Measurements from ENCODE around the gene PDGFA.

Gene PDGFA

DNA sequence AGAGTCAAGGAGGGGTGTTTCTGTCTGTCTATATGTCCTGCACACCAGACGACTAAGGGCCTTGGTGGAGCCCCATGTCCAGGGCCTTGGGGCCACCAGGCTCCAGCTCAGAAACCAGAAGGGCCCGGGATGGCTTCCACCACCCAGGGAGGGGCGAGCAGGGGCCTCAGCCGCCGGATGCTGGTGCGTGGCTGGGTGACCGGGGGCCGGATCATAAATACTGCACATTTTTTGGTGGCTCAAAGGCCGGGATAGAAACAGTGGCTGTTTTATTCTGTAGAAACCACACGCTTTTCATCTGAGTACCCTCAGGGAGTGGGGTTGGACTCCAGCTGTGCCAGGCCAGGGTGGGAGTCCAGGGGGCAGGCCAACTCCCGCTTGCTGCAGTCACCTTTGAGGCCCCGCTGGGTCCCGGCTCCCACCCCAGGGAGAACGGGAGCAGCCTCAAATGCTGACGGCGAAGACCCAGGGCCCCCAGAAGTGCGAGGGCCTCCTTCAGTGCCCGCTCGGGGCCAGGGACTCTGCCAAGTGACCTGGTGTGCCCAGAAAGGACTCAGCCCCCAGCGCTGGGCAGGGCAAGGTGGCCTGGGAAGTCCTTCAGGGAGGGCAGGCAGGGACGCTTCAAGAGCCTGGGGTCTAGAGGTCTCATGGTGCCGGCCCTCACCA, 28.2 kb downstream of the PDGFA start:
- no peak for DNase-seq (ENCODE audit: low spot score)

DNA sequence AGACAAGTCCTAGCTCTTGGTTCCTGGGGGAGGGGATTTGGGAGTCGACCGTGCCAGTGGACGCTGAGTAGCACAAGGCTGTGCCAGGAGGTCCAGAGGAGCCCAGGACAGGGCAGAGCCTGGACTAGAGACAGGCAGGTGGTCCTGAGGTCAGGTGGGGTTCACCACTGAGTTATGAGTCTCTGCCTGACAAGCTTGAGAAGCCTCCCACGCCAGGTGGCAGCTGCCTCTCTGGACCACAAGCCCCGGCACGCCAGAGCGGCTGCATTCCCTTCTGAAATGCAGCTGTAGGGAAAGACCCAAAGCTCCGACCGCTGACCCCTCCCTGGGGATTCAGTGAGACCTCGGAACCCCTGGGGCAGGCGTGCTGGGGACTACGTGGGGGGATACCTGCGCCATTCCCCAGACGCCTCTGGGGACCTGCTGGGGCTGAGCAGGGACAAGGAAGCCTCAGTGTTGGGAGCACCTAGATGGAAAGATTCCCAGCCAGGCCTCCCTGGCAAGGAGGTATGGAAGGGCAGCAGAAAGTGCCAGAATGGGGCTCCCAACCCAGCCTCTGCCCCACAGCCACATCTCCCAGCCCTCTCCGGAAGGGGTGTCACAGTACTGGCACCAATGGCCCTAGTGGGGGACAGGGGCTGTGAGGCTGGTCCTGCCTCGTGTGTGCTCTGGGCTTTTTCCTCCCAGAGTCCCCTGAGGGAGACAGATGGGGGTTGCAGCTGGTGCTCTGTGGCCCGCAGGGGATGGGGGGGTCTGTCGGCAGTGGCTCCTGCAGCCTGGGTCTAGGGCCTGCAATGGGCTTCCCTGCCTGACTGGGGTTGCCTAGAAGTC, 29.0 kb downstream of the PDGFA start:
- no peak for DNase-seq (ENCODE audit: low spot score)

DNA sequence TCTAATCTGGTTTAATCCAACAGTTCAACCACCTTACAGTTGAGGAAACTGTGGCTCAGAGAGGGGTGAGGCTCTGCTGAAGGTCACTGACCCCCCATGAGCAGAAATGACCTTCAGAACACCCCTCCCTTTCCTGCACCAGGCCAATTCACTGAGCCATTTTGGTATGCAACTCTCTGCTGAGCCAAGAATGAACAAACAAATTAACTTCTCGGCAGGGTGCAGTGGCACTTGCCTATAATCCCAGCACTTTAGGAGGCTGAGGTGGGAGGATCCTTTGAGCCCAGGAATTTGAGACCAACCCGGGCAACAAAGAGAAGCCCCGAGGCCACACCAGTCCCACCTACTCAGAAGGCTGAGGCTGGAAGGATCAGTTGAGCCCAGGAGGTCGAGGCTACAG, 29.8 kb downstream of the PDGFA start:
- no peak for DNase-seq (ENCODE audit: low spot score)

DNA sequence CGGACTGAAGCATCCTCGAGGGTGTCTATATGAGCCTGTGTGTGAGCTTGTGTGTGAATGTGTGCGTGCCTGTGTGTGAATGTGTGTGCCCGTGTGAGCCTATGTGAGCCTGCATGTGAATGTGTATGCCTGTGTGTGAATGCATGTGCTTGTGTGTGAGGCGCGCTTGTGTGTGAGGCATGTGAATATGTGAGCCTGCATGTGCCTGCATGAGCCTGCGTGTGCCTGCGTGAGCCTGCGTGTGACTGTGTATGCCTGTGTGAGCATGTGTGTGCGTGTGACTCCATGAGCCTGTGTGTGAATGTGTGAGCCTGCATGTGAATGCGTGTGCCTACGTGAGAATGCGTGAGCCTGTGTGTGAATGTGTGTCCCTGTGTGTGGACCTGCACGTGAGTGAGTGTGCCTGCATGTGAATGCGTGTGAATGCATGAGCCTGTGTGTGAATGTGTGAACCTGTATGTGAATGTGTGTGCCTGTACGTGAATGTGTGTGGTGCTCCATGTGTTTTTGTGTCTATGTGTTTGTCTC, 33.4 kb downstream of the PDGFA start:
- DNase-seq (ENCODE audit: low spot score): no peak

DNA sequence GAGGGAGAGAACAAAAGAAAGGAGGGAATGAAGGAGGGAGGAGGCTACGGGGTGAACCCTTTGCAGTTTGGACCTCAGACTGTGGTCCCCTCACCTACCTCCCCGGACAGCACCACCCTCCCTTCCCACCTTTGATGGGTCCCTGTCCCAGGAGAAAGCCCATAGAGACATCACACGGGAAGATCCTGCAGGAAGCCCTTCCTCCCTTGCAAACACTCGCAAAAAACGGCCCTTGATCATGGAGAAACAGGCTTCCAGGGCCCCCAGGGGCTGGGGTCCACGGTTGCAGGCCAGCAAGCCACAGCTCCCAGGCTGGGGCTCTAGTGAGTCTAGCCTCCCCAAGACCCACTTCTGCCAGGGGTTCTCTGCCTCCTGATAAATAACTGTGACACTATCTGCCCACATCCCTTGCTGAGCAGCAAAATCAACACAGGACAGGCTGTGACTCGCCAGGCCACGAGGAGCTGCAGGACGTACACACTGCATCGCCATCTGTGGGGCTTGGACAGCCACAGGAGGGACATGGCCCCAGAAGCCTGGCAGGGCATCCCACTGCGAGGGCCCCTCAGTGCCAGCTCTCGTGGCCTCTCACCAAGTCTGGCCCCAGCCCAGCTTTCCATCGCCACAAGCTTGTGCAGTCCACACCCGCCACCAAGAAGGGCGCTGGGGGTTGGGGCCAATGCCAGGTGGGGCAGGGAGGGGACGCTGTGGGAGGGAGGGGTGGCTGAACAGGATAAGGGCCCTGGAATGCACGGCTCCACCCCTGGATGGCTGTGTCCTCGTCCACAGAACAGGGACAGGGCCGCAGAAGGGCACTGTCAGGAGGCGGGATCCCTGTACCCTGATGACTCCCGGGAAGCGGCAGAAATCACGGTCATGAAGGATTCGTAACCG, 34.2 kb downstream of the PDGFA start:
- no peak for DNase-seq (ENCODE audit: low spot score)

DNA sequence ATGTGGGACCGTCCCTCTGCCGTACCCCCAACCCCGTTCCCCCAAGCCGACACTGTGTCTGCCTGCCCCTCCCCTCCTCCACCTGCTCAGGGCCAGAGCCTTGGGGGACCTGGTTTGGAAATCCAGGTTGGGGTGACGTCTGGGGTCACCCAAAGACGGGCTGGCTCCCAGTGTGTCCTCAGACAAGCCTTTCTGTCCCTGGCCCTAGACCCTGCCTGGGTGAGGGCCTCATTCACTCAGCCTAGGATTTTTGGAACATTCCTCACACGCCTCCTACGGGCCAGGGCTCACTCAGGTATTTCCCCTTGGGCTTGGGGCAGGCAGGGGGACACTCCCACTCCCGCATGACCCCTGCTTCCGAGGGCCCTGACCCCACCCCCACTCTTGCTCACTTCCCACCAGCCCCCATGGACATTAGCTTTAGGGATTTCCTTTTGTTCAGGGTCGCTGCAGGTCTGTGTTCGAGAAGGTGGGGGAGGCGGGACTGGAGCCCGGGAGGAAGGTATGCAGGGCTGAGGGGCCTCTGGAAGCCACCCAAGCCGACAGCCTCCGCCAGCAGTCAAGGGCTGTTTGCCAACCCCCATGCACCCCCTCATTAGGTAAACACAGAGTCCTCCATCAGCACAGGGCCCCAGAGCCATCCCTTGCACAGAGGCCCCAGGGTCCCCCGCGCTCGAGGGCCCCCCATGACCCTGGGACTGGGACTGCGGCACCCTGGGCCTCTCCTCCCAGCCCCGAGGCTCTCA, 35.1 kb downstream of the PDGFA start:
- no peak for DNase-seq (ENCODE audit: low spot score)

DNA sequence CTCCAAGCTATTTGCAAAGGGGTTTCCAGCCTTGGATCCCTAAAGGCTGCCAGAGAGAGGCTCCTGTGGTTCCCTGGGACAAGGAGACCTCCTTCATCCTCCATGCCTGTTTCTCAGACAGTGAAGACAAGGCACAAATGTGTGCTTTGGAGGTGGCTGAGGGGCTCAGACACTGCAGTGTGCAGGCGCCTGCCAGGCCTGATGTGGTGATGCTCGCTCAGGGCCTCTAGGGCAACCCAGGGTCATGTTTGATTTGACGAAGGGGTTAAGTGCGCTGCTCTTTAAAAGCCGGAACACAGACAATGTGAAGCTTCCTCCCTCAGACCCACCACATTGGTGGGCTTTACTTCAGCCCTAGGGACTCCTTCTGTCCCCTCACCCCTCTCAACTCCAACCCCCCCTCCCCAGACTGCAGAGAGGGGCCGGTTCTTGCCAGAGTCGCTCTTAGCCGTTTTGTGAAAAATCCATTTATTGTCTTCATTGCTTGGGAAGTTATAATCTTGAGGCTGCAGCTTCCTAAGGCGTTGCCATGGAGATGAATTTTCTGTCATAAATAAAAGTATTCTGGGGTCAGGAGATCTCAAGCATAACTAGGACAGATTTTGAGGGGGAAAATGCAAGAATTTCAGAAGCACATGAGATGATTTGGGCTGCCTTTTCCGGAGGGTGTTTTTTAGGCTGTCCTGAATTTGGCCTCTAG, 35.8 kb downstream of the PDGFA start:
- DNase-seq (ENCODE audit: low spot score): no peak

DNA sequence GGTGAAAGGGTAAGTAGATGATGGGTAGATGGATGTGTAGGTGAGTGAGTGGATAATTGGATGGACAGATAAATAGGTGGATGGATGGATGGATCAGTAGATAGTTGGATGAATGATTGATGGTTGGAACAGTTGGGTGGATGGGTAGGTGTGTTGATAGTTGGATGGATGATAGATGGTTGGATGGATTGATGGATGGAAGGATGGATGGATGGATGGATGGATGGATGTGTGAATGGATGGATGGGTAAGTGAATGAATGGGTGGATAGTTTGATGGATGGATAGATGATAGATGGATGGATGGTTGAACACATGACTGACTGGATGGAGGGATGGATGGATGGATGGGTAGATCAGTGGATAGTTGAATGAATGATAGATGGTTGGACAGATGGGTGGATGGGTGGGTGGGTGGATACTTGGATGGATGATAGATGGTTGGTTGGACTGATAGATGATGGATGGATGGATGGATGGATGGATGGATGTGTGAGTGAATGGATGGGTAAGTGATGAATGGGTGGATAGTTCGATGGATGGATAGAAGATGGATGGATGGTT, 37.0 kb downstream of the PDGFA start:
- no peak for DNase-seq (ENCODE audit: low spot score)

DNA sequence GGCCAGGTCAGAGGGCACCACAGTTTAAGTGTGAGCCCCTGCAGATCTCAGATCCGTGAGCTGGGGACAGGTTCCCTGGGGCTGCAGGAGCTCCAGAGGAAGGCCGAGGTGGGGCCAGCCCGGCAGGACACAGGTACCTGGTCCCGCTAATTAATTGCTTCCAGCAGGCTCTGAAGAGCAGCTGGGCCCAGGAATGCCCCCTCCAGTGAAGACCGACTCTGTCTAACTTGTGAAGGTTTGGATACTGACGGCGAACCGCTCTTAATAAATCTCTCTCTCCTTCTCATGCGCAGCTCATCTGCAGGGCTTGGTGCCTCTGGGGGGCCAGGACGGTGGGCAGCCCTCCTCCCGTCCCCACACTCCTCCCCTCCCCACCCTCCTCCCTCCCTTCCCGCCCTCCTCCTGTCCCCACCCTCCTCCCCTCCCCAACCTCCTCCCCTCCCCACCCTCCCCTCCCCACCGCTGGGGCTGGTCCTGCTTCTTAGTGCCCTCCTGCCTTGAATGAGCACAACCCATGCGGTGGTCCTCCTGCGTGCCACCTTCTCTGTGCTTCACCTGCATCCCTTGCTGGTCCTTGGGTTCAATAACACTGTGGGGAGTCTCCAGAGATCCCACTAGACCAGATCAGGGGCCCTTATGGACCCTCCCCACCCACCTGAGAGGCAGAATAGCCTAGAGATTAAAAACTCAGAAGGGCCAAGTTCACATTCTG, 38.3 kb downstream of the PDGFA start:
- no peak for DNase-seq (ENCODE audit: low spot score)

DNA sequence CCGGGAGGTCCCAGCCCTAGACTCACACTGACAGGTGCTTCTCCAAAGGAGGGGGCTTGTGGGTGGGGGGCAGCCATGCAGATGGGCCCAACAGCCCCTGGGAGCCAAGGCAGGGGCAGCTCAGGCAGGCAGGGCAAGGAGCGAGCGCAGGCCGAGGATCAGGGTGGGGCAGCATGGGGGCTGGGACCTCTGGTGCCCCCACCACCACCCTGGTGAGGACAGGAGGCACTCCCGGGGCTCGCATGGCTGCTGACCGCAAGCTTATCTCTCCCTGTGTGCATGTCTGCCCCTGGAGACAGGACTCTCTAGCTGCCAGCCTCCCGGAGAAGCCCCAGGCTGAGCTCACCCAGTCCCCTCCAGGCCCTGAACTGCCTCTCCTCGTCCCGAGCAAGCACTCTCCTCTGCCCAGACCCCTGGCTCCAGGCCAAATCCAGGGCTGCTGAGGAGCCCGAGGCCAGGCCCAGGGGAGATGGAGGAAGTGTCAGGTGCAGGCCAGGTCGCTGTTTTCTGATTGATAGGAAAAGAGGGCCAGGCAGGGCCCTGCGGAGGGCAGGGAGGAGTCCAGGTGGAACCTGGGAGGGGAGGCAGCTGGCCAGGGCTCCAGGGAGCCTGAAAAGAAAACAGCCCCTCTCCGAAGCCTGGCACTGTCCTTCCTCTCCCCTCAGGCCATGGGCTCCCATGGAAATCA, 39.0 kb downstream of the PDGFA start:
- DNase-seq (ENCODE audit: low spot score): no peak

DNA sequence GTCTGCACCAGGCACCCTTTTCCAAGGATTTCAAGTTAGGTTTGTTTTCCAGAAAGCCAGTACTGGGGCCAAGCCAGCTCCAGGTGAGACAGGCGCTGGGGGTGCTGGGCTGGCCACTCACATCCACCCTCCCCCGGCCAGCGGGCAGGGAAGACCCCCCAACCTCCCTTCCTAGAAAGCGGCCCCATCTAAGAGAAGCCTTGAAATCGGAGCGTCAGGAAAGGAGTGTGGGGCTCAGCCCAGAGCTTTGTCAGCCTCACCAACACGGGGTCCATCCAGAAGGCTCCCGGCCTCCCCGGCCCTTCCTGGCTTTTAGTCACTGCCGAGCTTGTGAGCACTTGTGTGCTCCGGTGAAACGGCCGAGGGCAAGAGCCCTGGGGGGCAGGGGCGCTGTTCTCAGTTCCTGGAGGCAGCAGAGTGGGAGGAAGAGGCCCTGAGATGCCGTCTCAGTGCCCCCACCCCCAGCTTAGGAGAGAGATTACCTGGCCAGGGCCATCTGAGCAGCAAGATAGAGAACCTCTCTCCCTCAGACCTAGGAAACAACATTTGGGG, 39.6 kb downstream of the PDGFA start:
- no peak for DNase-seq (ENCODE audit: low spot score)

DNA sequence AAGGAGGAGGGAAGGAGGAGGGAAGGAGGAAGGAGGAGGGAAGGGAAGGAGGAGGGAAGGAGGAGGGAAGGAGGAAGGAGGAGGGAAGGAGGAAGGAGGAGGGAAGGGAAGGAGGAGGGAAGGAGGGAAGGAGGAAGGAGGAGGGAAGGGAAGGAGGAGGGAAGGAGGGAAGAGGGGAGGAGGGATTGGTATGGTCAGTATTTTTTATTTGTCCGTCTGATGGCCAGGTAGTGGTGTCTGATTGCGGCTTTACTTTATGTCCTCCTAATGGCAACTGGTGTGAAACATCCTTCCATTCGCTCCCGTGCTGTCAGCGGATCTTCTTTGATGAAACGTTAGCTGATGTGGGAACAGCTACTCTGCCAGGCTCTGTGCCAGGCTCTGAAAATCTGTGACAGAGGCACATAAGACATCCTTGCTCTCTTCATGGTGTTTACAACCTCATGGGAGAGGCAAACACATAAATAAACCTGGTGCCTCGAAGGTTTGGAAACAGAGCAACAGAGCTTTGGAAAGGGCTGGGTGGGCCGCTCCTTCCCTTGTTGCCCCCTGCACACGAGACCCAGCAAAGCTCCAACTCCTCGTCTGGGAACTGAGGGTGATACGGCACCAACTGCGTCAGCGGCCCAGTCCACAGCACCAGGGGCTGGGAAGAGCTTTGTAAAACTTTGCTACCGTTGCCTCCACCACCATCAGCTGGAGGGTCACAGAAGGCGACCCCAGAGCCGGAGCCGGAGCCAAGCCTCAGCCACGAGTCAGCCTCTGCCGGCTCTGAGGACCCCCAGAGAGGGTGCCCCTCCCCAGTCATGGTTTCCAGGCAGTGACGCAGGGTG, 40.3 kb downstream of the PDGFA start:
- DNase-seq (ENCODE audit: low spot score): no peak

DNA sequence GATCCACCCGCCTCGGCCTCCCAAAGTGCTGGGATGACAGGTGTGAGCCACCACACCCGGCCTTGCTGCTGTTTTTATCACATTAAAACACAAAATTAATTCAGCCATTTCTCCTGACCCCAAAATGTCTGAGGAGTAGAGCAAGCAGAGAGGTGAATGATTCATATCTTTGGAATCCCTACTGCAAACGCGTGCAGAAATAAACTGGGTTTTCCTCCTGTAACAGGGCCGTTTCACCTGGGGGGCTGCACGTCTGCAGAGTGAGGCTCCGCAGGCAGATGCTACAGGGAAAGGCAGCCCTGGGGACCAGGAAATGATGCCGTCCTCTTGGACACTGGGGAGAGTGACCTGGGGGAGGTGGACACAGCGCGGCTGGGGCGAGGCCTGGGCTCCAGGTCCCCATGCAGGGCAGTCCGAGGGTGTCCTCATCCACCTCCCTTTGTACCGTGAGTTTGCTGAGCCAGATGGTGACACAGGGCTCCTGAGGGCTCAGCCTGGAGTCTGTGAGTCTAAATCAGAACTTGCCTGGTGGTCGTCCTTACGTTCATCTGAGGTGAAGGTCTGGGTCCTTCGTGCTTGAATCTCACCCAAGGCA, 41.9 kb downstream of the PDGFA start:
- no peak for DNase-seq (ENCODE audit: low spot score)

DNA sequence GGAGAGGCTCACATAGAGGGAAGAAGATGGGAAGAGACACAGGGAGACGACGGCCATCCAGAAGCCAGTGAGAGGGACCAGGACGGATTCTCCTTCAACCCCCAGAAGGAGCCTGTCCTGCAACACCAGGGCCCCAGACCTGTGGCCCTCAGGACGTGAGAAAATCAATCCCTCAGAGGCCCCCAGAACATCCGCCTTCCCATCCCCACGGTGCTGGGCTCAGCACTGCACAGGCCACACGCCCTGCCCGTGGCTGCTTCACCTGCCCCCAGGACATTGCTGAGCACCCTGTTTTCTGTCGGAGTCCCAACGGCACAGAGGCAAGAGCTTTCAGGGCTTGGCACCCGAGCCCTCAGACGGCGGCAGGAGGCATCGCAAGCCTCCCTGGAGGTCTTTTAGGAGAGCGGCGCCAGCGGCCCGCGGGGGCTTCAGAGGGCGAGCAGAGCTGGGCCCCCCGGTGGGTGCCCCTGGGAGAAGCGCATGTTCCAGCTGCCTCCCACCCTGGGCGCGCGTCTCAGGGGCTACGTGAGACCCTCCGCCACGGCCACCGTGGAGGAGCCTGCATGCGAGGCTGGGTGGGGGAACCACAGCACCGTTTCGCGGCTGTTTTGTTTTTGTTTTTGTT, 42.8 kb downstream of the PDGFA start:
- no peak for DNase-seq (ENCODE audit: low spot score)

DNA sequence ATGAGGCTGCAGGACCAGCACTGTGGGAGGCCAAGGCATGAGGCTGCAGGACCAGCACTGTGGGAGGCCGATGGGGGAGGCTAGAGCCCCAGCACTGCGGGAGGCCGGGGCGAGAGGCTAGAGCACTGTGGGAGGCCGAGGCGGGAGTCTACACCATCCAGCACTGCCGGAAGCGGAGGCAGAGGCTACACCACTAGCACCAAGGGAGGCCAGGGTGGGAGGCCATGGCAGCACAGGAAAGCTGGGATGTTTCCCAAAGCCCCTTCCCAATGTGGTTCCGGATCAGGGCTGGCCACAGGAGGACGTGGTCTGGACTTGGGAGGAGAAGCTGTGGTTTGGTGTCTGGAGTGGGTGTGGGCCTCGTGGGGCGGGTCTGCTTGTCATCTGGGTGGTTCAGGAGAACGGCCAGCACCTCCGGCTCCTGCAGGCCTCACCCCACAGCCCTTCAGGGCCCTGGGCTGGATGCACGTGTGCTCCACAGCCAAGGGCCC, 43.6 kb downstream of the PDGFA start:
- DNase-seq (ENCODE audit: low spot score): no peak

DNA sequence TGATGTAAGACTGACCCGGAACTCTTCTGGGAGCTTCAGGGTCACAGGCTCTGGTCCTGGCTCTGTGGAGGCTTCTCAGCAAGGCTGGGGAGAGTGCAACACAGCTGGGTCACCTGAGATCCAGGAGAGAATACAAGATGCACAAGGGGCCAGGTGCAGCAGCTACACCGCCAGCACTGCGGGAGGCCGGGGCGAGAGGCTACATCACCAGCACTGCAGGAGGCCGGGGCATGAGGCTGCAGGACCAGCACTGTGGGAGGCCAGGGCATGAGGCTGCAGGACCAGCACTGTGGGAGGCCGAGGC, 44.3 kb downstream of the PDGFA start:
- DNase-seq (ENCODE audit: low spot score): no peak

Data from SK-N-DZ (cell line).